ENCODE results near the gene WFDC12. TPM values are rescaled to one million over a fixed set of nuclear protein-coding genes. Genes with fewer than 3 reads are reported as not detected.

Gene WFDC12
- total RNA-seq, 1 experiment from 2014 or later, result not detected

- CTCF ChIA-PET, result no interaction called here
Observed at GRCh38 chr20:45119556-45120266, 4.6 kb downstream of the WFDC12 start.

GRCh38 chr20:45118028-45118427, 6.2 kb downstream of the WFDC12 start:
- no peak overlapping the region for H3K4me3 Mint-ChIP-seq (ENCODE audit: low read depth, unreplicated experiment)
- H3K4me1 Mint-ChIP-seq (ENCODE audit: low read depth, unreplicated experiment), result no peaks in the 10 kb centered on the region
- BruUV-seq (replicated peaks), result no TSS peak
- H3K9me3 Mint-ChIP-seq (ENCODE audit: low read depth, unreplicated experiment), result no peaks in the 10 kb centered on the region
- intact Hi-C loops (cut with micrococcal nuclease; ENCODE audit: unreplicated experiment), result no loop called here
- CTCF ChIA-PET, result interaction anchor here (0.6 to 1.7 kb wide), 10 partner anchors 10 to 176 kb away, joined by 3 to 7 read pairs (median 3); no protein-coding TSS in a partner anchor
- TF ChIP-seq CTCF (IDR thresholded peaks at IDR 0.05; ENCODE audit: unreplicated experiment), result no peak
- H3K36me3 Mint-ChIP-seq (ENCODE audit: insufficient read depth, unreplicated experiment), result no peaks in the 10 kb centered on the region
- no peak overlapping the region for H3K27ac Mint-ChIP-seq (ENCODE audit: unreplicated experiment)
- H3K27me3 Mint-ChIP-seq (ENCODE audit: unreplicated experiment), result peaks cover 66% of the 10 kb centered on the region
- no peak for DNase-seq

More at GRCh38 chr20:45119556-45120266, 4.6 kb downstream of the WFDC12 start:
- Mint-ChIP-seq H3K27ac (ENCODE audit: unreplicated experiment) (no peak overlapping the region), H3K36me3 (ENCODE audit: insufficient read depth, unreplicated experiment) (no peaks in the 10 kb centered on the region), H3K9me3 (ENCODE audit: low read depth, unreplicated experiment) (no peaks in the 10 kb centered on the region), H3K4me1 (ENCODE audit: low read depth, unreplicated experiment) (no peaks in the 10 kb centered on the region), H3K27me3 (ENCODE audit: unreplicated experiment) (peaks cover 70% of the 10 kb centered on the region), H3K4me3 (ENCODE audit: low read depth, unreplicated experiment) (no peak overlapping the region)
- no TSS peak for BruUV-seq (replicated peaks)
- intact Hi-C loops (cut with micrococcal nuclease; ENCODE audit: unreplicated experiment), result no loop called here
- DNase-seq, result no peak
- TF ChIP-seq CTCF (IDR thresholded peaks at IDR 0.05; ENCODE audit: unreplicated experiment), result no peak

GRCh38 chr20:45117581-45117980, 6.7 kb downstream of the WFDC12 start:
- no peaks in the 10 kb centered on the region for H3K4me1 Mint-ChIP-seq (ENCODE audit: low read depth, unreplicated experiment)
- CTCF ChIA-PET, result interaction anchor here (0.8 to 1.7 kb wide), 8 partner anchors 11 to 176 kb away, joined by 3 to 7 read pairs (median 4); no protein-coding TSS in a partner anchor
- no peak overlapping the region for H3K27ac Mint-ChIP-seq (ENCODE audit: unreplicated experiment)
- H3K27me3 Mint-ChIP-seq (ENCODE audit: unreplicated experiment), result peaks cover 63% of the 10 kb centered on the region
- DNase-seq, result no peak
- H3K9me3 Mint-ChIP-seq (ENCODE audit: low read depth, unreplicated experiment), result no peaks in the 10 kb centered on the region
- H3K36me3 Mint-ChIP-seq (ENCODE audit: insufficient read depth, unreplicated experiment), result no peaks in the 10 kb centered on the region
- BruUV-seq (replicated peaks), result no TSS peak
- H3K4me3 Mint-ChIP-seq (ENCODE audit: low read depth, unreplicated experiment), result no peak overlapping the region
- intact Hi-C loops (cut with micrococcal nuclease; ENCODE audit: unreplicated experiment), result no loop called here
- TF ChIP-seq CTCF (IDR thresholded peaks at IDR 0.05; ENCODE audit: unreplicated experiment), result peak; percentile 8

GRCh38 chr20:45115829-45116228, 8.4 kb downstream of the WFDC12 start:
- H3K4me3 Mint-ChIP-seq (ENCODE audit: low read depth, unreplicated experiment), result no peak overlapping the region
- CTCF ChIA-PET, result interaction anchor here (0.8 kb wide), 1 partner anchor 72 kb away, joined by 4 read pairs; no protein-coding TSS in a partner anchor
- no peak overlapping the region for H3K27ac Mint-ChIP-seq (ENCODE audit: unreplicated experiment)
- DNase-seq, result no peak
- no peaks in the 10 kb centered on the region for H3K4me1 Mint-ChIP-seq (ENCODE audit: low read depth, unreplicated experiment)
- H3K27me3 Mint-ChIP-seq (ENCODE audit: unreplicated experiment), result peaks cover 50% of the 10 kb centered on the region
- BruUV-seq (replicated peaks), result no TSS peak
- TF ChIP-seq CTCF (IDR thresholded peaks at IDR 0.05; ENCODE audit: unreplicated experiment), result no peak
- H3K9me3 Mint-ChIP-seq (ENCODE audit: low read depth, unreplicated experiment), result no peaks in the 10 kb centered on the region
- intact Hi-C loops (cut with micrococcal nuclease; ENCODE audit: unreplicated experiment), result no loop called here
- H3K36me3 Mint-ChIP-seq (ENCODE audit: insufficient read depth, unreplicated experiment), result no peaks in the 10 kb centered on the region
